NCI-H2227 treated with DMSO at 0.1 percent for 48 hours (cell line): ENCODE measurements around the gene ID2.
"Not testable (repeated sequence)": the region's sequence is repeated elsewhere in the genome, so short reads cannot be mapped to it uniquely, and the experiment has no call there.

Experiments used
- DNase-seq: peaks from one replicate; lab custom pipeline; 2025; lab: John Stamatoyannopoulos, UW

The ID2 gene

GRCh38 chr2:8684878-8685696, 3.2 kb downstream of the ID2 start:
- peak; percentile 17 for DNase-seq

DNA sequence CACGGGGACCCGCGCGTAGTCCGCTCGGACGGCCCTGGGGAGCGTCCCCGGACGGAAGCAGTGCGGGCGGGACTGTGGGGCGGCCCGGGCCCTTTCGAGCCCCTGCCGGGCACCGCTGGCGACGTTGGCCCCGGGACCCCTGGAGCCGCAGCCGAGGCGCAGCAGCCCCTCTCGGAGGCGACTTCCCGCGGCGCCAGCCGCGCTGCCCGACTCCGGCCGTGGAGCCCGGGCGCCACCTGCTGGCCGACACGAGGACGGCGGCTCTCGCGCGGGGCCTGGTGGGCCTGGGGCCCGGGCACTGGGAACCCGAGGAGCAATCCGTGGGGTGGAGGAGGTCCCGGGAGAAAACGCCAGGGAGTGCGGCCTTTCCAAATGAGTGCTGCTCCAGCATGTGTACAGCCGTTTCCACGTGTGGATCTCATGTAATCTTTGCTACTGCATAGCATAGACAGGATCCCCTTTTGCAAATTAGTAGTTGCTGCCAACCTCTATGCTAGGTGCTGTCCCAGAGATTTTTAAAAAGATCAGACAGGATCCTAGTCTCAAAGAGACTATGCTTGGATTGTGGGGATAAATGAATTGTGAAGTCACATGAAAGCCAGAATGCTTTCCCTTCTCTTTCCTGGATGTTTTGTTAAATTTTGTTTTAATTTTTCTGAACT, 4.0 kb downstream of the ID2 start:
- peak; percentile 32 for DNase-seq

GRCh38 chr2:8691859-8692437, 10.1 kb downstream of the ID2 start:
- DNase-seq, result no peak

GRCh38 chr2:8692783-8693156, 10.9 kb downstream of the ID2 start:
- DNase-seq, result no peak

GRCh38 chr2:8693157-8693821, 11.4 kb downstream of the ID2 start:
- DNase-seq, result peak; percentile 70

DNA sequence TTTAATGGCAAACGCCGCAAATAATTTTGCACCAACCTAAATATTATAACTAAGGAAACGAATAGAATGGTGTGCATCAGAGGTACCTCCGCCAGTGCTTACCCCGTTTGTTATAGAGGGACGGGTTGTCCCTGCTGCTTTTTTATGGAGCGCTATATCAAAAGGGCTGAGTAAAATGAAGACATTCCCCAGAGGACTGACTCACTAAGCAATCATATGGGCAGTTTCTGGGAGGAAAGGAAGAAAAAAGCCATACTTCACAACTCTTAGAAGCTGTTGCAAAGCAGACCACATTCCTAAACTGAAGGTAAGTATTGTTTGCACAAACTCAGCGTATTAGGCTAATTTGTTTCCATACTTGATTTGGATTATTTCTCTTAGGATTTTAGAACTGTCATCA, 12.9 kb downstream of the ID2 start:
- no peak for DNase-seq

DNA sequence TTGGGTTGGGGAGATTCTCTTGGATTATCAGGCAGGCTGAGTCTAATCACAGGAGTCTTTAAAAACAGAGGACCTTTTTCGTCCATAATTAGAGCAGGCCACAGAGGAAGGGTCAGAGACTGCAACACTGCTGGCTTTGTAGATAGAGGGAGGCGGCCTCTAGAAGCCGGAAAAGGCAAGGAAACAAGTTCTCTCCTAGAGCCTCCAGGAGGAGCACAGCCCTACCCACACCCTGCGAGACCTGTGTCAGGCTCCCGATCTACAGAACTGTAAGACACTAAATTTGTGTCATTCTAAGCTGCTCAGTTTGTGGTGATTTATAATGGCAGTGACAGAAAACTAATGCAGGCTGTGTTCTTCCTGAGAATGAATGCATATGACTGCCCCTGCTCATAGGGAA, 15.3 kb downstream of the ID2 start:
- no peak for DNase-seq

DNA sequence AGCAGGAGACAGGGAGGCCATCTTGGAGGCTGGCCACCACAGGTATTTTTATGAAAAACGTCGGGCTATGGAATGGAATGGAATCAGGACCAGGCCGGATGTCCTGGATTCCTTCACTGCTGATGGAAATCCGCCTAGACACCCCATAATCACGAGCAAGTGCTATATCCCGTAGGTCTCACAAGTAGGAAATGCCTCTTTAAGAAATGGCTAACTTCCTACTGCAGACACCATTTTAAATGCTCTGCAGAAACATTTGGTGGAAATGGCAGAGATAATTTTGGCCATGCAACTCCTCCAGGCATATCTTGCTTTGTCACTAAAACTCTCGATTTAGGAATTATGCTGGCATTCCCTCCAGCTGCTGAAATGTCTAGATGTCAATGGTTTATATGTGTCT, 18.0 kb downstream of the ID2 start:
- no peak for DNase-seq

DNA sequence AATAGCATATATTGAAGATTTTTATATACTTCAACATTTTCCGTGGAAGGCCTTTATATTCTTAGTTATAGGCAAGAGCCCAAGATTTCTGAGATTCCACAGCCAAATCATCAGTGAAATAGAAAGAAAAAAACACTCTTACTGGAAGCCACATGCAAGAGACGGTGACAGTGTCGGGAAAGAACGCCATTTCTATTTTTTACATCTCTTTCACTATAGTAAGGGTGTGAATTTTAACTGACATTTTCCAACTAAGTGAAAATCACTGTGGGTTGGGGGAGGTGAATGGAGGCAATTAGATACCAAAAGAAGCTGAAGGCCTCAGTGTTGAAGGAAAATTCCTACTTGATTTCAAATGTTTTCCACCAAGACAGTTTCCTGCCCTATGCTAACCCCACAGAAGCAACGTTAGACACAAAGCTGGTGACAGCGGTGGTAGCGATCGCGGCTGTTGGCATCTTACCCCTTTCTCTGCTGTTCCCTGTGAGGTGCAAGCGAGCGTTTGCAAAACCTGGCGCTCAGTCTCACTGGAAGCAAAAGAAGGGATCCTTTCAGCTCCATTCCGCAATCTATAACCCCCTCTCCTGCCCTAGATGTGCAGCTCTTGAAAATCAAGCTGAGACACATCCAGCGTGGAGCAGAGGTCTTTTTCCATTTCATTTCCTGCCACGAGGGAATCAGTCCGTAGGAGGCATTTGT, 20.0 kb downstream of the ID2 start:
- DNase-seq, result no peak

- DNase-seq, result no peak
These were observed 23.1 kb downstream of the ID2 start for GRCh38 chr2:8704906-8705305.

- DNase-seq, result no peak
These were observed 27.8 kb downstream of the ID2 start for GRCh38 chr2:8709611-8710010.

GRCh38 chr2:8710951-8711350, 29.1 kb downstream of the ID2 start:
- DNase-seq, result no peak

GRCh38 chr2:8714283-8714682, 32.4 kb downstream of the ID2 start:
- no peak for DNase-seq

DNA sequence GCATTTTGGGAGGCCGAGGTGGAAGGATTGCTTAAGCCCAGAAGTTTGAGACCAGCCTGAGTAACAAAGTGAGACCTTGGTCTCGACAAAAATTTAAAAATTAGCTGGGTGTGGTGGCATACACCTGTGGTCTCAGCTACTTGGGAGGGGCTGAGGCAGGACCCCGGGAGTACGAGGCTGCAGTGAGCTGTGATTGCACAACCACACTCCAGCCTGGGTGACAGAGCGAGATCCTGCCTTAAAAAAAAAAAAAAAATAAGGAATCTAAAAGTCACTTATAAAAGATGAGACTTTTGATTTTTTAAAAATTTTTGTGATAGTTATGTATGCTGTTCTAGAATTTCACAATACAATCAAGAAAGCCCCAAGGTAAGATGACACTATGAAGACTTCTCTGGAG, 33.1 kb downstream of the ID2 start:
- DNase-seq, result no peak

GRCh38 chr2:8719528-8719927, 37.7 kb downstream of the ID2 start:
- DNase-seq, result no peak

GRCh38 chr2:8720741-8721140, 38.9 kb downstream of the ID2 start:
- DNase-seq, result no peak

DNA sequence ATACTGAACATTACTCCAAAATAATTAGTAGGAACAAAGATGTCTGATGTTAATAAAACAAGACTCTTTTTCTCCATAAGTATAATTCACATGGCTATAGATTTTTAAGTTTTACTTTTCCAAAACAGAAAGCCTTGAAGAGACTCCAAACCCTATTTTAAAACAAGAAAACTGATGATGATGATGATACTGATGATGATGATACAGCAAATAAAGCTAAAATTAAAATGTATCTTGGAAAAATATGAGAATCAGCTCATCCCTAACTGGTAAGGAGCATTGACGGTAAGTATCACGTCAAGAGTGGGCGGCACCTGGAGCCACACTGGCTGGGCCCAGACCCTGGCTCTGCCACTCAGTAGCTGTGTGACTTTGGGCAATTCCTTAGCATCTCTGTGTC, 39.6 kb downstream of the ID2 start:
- DNase-seq, result no peak

DNA sequence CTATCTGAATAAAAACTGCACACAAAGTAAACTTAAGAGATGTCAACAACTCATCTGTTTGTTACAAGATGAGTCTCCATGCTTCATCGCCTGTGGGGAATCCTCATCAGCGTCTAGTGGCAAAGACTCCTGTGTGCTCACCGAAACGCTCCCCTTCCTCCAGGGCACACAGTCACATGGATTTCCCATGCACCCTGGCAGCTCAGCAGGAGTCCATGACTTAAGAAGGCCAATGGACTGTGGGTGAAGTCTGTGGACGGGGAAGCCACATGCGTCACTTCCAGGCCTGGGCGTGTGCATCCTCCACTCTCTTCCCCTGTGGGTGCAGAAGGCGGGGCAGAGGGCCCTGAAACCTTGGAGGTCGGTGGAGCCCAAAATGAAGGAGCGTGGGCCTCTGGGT, 41.1 kb downstream of the ID2 start:
- no peak for DNase-seq

DNA sequence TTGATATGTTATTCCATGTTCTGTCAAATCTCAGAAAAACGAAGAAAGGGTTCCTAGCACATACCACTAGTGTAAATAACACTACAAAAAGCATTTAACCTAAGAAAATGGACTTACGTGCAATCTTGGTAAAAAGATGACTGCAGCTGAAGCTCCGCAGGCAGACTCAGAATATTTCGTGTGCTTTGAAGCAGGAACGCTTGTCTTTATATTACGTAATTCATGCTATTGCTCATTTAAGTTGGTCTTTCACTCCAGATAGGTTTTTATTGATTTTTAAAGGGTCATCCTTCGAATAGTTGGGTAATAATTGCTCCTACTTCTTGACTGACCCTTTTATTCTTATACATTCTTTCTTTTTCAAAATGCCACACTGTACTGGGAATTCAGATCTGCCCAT, 44.0 kb downstream of the ID2 start:
- DNase-seq, result no peak

DNA sequence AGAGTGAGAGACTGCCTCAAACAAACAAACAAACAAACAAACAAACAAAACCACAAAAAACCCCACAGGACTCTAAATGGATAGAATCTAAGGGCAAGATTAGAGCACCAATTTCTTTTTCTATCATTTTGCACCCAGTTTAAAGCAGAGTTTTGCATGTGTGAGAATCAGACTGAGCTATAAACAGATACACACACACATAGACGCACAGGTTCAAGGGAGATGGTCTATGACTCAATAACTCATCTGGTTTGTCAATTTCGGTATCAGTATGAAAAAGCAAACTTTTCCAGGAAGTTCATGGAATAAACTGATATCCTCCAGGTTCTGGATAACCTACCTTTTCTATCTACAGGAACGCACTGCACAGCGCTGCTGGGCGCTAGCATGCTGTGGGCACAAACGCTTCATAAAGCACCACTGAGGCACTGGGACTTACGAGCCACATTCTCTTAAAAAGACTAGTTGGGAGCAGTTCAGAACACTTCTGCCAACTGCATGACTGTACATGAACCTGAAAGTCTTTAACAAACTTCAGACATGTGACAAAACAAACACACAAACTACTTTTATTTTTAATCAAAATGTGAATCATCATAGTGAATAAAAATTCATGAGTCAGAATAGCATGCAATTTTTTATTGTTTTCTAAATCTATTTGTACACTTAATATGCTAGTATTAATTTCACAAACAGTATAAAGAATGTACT, 46.6 kb downstream of the ID2 start:
- no peak for DNase-seq

- DNase-seq, result not testable (repeated sequence)
These were observed 47.2 kb downstream of the ID2 start for GRCh38 chr2:8729101-8729500.

DNA sequence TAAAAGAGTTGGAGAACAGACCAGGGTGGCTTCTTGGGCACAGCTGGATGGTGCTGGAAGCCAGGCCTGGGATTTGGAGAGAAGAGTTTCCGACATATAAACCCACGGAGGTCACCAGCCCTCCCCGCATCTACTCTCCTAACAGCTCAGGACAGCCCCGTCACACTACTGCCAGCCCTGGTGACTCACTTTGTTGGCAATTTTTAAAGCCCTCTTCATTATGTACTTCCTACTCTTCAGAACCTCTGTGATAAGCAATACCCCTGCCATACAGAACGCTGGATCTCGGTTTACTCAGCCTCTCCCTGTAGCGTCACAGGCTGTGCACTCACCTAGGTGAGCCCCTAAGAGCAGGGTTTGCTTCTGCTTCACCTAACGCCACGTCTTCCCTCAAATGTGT, 48.1 kb downstream of the ID2 start:
- no peak for DNase-seq
